ENCODE data around the gene TGFBRAP1. TPM values are rescaled to one million over a fixed set of nuclear protein-coding genes. Genes with fewer than 3 reads are reported as not detected.

TGFBRAP1 gene
- total and polyA plus RNA-seq, 9 of the 15 experiments (the other 6 are each of a cell fraction or from before 2014, with no cell fraction given) = 3.7 to 18.0 (median 11.0) TPM

- TF ChIP-seq CTCF (IDR thresholded peaks at IDR 0.05 in 2 of 3, conservative IDR thresholded peaks at IDR 0.05 in 1 of 3; ENCODE audit: insufficient read depth in 2 of 3, low read depth in 1 of 3, low read length in 3 of 3) = no peak
- peak; percentile 83; the same call in 1 of the 2 replicates for TF ChIP-seq THRB (CRISPR knock-in tag; conservative IDR thresholded peaks at IDR 0.05)
- TF ChIP-seq STAT5B (CRISPR knock-in tag; IDR thresholded peaks at IDR 0.05) = no peak
- no peak for TF ChIP-seq GATAD2A (IDR thresholded peaks at IDR 0.05)
- TF ChIP-seq KHSRP (IDR thresholded peaks at IDR 0.05) = peak; percentile 98
- peak; percentile 21; the same call in 1 of the 2 replicates for TF ChIP-seq JUN (IDR thresholded peaks at IDR 0.05; ENCODE audit: borderline replicate concordance, low read depth, low read length)
- TF ChIP-seq JUN (CRISPR knock-in tag; IDR thresholded peaks at IDR 0.05; ENCODE audit: borderline replicate concordance) = no peak
- TF ChIP-seq LCOR (CRISPR knock-in tag; IDR thresholded peaks at IDR 0.05) = no peak
Observed at GRCh38 chr2:105337122-105338019, 7.8 kb upstream of the TGFBRAP1 start, which contains the start of gene C2orf49 (continued).
